ENCODE data around the gene SMNDC1.

DNA sequence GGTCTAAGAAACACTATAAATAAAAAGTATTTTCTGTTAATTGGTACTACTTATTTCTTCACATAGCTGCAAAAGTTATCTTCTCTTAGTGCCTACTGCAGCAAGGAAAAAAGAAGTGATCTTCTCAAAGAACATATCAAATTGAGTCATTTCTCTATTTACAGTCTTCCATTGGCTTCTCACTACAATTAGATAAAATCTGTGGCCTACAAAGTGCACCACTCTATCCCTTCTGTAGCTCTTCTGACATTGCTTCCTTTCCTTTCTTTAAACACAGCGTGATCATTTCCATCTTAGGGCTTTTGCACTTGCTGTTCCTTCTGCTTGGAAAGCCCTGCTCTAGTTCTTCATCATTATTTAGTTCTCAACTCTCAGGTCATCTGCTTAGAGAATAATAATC lies 52.6 kb downstream of the SMNDC1 start:
- TF ChIP-seq, protein P1, sequence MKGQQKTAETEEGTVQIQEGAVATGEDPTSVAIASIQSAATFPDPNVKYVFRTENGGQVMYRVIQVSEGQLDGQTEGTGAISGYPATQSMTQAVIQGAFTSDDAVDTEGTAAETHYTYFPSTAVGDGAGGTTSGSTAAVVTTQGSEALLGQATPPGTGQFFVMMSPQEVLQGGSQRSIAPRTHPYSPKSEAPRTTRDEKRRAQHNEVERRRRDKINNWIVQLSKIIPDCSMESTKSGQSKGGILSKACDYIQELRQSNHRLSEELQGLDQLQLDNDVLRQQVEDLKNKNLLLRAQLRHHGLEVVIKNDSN (IDR thresholded peaks at IDR 0.05) = no peak
- TF ChIP-seq NFIC (IDR thresholded peaks at IDR 0.05) = no peak
- TF ChIP-seq ZBTB7A (IDR thresholded peaks at IDR 0.05; ENCODE audit: low read depth) = no peak

All from Ishikawa (cell line).